GM23338 (cell line): ENCODE data around the gene USH2A.

Experiments
- EZH2phosphoT487 ChIP-seq: fragments of 200-600 bp; sonication (generic); IDR thresholded peaks from one replicate; pipeline ENCODE4 v1.8.1; 2018; ENCODE audit warnings: antibody characterized with exemption; ENCODE audit not compliant: unreplicated experiment
- TF ChIP-seq, protein P1 (sequence below), 2 experiments: fragments of 200-600 bp in 1 of 2; sonication (generic) in 1 of 2; conservative IDR thresholded peaks; 2 replicates each; pipeline versions ENCODE4 v1.5.1 to v1.6.1; 2016 to 2017; ENCODE audit warnings: antibody characterized with exemption in 2 of 2, low read depth in 2 of 2, mild to moderate bottlenecking in 2 of 2, moderate library complexity in 1 of 2
- TF ChIP-seq, protein P2 (sequence below): fragments of 250-450 bp; sonication (Bioruptor Pico); IDR thresholded peaks from 2 replicates; pipeline ENCODE4 v1.5.0; 2020; ENCODE audit warnings: mild to moderate bottlenecking, moderate library complexity
- TF ChIP-seq, protein P3 (sequence below): IDR thresholded peaks from one replicate; pipeline ENCODE4 v1.6.1; 2018; ENCODE audit warnings: antibody characterized with exemption; ENCODE audit not compliant: unreplicated experiment

DNA sequence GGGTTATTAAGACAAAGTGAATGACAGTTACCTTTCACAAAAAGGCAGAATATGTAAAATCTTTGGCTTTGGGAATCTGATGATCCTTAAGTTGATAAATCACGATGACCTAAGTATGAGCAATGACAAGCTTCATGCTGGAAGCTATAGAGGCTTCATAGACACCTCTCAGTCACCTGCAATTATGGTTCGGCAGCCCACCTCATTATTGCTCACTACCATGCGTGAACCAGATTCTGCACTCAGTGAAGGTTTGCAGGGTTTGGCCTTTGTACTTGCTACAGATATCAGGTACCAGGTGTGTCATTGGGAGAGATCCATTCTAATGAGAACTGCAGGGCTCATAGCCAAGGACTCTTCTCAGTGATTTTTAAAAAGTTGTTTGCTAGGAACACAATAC is 692.6 kb downstream of the USH2A start:
- TF ChIP-seq, protein P1, sequence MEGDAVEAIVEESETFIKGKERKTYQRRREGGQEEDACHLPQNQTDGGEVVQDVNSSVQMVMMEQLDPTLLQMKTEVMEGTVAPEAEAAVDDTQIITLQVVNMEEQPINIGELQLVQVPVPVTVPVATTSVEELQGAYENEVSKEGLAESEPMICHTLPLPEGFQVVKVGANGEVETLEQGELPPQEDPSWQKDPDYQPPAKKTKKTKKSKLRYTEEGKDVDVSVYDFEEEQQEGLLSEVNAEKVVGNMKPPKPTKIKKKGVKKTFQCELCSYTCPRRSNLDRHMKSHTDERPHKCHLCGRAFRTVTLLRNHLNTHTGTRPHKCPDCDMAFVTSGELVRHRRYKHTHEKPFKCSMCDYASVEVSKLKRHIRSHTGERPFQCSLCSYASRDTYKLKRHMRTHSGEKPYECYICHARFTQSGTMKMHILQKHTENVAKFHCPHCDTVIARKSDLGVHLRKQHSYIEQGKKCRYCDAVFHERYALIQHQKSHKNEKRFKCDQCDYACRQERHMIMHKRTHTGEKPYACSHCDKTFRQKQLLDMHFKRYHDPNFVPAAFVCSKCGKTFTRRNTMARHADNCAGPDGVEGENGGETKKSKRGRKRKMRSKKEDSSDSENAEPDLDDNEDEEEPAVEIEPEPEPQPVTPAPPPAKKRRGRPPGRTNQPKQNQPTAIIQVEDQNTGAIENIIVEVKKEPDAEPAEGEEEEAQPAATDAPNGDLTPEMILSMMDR (conservative IDR thresholded peaks at IDR 0.05; ENCODE audit: low read depth in 2 of 2), result no peak
- no peak for TF ChIP-seq EZH2phosphoT487
- TF ChIP-seq, protein P2, sequence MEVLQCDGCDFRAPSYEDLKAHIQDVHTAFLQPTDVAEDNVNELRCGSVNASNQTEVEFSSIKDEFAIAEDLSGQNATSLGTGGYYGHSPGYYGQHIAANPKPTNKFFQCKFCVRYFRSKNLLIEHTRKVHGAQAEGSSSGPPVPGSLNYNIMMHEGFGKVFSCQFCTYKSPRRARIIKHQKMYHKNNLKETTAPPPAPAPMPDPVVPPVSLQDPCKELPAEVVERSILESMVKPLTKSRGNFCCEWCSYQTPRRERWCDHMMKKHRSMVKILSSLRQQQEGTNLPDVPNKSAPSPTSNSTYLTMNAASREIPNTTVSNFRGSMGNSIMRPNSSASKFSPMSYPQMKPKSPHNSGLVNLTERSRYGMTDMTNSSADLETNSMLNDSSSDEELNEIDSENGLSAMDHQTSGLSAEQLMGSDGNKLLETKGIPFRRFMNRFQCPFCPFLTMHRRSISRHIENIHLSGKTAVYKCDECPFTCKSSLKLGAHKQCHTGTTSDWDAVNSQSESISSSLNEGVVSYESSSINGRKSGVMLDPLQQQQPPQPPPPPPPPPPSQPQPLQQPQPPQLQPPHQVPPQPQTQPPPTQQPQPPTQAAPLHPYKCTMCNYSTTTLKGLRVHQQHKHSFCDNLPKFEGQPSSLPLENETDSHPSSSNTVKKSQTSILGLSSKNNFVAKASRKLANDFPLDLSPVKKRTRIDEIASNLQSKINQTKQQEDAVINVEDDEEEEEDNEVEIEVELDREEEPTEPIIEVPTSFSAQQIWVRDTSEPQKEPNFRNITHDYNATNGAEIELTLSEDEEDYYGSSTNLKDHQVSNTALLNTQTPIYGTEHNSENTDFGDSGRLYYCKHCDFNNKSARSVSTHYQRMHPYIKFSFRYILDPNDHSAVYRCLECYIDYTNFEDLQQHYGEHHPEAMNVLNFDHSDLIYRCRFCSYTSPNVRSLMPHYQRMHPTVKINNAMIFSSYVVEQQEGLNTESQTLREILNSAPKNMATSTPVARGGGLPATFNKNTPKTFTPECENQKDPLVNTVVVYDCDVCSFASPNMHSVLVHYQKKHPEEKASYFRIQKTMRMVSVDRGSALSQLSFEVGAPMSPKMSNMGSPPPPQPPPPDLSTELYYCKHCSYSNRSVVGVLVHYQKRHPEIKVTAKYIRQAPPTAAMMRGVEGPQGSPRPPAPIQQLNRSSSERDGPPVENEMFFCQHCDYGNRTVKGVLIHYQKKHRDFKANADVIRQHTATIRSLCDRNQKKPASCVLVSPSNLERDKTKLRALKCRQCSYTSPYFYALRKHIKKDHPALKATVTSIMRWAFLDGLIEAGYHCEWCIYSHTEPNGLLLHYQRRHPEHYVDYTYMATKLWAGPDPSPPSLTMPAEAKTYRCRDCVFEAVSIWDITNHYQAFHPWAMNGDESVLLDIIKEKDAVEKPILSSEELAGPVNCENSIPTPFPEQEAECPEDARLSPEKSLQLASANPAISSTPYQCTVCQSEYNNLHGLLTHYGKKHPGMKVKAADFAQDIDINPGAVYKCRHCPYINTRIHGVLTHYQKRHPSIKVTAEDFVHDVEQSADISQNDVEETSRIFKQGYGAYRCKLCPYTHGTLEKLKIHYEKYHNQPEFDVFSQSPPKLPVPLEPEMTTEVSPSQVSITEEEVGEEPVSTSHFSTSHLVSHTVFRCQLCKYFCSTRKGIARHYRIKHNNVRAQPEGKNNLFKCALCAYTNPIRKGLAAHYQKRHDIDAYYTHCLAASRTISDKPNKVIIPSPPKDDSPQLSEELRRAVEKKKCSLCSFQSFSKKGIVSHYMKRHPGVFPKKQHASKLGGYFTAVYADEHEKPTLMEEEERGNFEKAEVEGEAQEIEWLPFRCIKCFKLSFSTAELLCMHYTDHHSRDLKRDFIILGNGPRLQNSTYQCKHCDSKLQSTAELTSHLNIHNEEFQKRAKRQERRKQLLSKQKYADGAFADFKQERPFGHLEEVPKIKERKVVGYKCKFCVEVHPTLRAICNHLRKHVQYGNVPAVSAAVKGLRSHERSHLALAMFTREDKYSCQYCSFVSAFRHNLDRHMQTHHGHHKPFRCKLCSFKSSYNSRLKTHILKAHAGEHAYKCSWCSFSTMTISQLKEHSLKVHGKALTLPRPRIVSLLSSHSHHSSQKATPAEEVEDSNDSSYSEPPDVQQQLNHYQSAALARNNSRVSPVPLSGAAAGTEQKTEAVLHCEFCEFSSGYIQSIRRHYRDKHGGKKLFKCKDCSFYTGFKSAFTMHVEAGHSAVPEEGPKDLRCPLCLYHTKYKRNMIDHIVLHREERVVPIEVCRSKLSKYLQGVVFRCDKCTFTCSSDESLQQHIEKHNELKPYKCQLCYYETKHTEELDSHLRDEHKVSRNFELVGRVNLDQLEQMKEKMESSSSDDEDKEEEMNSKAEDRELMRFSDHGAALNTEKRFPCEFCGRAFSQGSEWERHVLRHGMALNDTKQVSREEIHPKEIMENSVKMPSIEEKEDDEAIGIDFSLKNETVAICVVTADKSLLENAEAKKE (CRISPR knock-in tag), result no peak
- TF ChIP-seq, protein P3, sequence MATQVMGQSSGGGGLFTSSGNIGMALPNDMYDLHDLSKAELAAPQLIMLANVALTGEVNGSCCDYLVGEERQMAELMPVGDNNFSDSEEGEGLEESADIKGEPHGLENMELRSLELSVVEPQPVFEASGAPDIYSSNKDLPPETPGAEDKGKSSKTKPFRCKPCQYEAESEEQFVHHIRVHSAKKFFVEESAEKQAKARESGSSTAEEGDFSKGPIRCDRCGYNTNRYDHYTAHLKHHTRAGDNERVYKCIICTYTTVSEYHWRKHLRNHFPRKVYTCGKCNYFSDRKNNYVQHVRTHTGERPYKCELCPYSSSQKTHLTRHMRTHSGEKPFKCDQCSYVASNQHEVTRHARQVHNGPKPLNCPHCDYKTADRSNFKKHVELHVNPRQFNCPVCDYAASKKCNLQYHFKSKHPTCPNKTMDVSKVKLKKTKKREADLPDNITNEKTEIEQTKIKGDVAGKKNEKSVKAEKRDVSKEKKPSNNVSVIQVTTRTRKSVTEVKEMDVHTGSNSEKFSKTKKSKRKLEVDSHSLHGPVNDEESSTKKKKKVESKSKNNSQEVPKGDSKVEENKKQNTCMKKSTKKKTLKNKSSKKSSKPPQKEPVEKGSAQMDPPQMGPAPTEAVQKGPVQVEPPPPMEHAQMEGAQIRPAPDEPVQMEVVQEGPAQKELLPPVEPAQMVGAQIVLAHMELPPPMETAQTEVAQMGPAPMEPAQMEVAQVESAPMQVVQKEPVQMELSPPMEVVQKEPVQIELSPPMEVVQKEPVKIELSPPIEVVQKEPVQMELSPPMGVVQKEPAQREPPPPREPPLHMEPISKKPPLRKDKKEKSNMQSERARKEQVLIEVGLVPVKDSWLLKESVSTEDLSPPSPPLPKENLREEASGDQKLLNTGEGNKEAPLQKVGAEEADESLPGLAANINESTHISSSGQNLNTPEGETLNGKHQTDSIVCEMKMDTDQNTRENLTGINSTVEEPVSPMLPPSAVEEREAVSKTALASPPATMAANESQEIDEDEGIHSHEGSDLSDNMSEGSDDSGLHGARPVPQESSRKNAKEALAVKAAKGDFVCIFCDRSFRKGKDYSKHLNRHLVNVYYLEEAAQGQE, result no peak
